ENCODE data around the gene ANO1.

DNA sequence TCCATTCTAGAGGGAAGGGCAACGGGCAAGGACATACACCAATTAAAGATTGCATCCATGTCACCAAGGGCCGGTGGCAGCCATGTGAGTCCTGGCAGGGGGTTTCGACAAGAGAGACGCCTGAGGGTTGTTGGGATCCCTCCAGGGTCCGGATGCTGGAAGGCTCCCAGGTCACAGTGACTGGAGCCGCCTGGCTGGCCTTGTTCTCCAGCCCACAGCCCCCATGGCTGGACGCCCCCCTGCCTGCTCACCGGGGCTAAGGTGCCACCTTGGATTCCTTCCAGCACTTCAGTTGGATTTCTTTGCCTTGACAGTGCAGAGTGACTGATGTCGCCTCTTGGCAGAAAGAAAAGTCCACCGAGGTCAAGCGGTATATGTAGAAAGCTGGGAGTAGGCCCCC lies 42.6 kb downstream of the ANO1 start:
- TF ChIP-seq, protein P1, sequence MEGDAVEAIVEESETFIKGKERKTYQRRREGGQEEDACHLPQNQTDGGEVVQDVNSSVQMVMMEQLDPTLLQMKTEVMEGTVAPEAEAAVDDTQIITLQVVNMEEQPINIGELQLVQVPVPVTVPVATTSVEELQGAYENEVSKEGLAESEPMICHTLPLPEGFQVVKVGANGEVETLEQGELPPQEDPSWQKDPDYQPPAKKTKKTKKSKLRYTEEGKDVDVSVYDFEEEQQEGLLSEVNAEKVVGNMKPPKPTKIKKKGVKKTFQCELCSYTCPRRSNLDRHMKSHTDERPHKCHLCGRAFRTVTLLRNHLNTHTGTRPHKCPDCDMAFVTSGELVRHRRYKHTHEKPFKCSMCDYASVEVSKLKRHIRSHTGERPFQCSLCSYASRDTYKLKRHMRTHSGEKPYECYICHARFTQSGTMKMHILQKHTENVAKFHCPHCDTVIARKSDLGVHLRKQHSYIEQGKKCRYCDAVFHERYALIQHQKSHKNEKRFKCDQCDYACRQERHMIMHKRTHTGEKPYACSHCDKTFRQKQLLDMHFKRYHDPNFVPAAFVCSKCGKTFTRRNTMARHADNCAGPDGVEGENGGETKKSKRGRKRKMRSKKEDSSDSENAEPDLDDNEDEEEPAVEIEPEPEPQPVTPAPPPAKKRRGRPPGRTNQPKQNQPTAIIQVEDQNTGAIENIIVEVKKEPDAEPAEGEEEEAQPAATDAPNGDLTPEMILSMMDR (IDR thresholded peaks at IDR 0.05): no peak
- TF ChIP-seq POLR2A (IDR thresholded peaks at IDR 0.05): no peak

Measured in Peyer's patch (tissue), 4 donors.